Measurements from ENCODE around the gene IL9.

Gene IL9

DNA sequence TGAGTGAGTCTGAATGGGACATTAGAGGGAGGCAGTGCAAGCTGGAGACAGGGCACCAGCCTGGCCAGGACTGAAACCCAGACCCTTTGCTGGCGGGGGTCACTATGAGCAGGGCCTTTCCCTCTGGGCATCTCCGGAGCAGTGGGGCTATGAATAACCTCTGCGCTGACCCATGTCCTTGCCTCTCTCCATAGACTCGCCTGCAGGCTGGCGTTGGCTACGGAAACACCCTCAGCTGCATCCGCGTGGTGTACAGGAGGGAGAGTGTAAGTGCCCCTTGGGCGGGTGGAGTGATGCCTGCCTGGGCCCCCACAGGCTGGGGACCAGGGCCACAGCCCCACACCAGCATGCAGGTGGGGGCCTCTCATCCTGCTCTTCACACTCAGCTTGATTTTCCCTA lies 45.4 kb downstream of the IL9 start:
- Mint-ChIP-seq H3K9me3 (no peaks in the 10 kb centered on the region), H3K4me3 (no peak overlapping the region), H3K4me1 (ENCODE audit: low read depth) (no peaks in the 10 kb centered on the region), H3K27ac (no peak overlapping the region), H3K27me3 (no peaks in the 10 kb centered on the region), H3K36me3 (ENCODE audit: low read depth) (no peaks in the 10 kb centered on the region)
- DNase-seq, result no peak

DNA sequence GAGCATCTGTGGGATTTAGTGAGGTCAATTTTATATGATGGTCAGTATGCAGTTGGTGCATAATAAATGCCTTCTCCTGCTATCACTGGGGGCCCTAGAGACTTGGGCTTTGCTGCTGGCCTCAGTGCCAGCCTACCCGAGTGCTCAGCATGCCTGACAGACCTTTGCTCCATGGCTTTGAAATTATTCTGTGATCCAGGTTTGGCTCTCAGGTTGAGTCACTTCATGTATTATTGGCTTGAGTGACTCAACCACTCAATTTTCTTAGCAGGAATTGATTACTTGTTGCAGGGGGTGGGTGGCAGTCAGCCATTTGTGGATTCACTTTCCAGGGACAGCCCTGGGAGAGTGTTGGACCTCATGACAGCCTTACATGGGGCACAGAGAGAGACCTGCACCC lies 47.7 kb downstream of the IL9 start:
- DNase-seq, result no peak
- H3K4me3 Mint-ChIP-seq, result no peak overlapping the region
- H3K27ac Mint-ChIP-seq, result no peak overlapping the region
- no peaks in the 10 kb centered on the region for H3K36me3 Mint-ChIP-seq (ENCODE audit: low read depth)
- H3K27me3 Mint-ChIP-seq, result peaks cover 7% of the 10 kb centered on the region
- H3K9me3 Mint-ChIP-seq, result no peaks in the 10 kb centered on the region
- no peaks in the 10 kb centered on the region for H3K4me1 Mint-ChIP-seq (ENCODE audit: low read depth)

DNA sequence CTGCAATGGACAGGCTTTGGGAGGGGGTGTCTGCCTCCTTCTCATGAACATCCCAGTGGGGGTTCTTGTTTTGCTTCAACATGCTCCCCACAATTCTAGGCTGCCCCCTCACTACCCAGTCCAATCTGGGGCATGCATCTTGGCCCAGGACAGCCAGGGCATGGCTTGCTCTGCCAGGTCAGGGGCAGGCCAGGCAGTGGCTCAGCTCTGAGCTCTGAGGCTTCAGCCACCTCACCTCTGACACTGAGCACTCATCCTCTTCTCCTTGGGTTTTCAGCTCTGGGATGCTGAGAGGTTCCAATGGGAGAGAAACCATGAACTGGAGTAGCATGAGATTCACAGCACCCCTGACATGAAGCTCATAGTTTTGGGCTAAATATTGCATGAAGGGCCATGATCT lies 49.3 kb downstream of the IL9 start:
- Mint-ChIP-seq H3K4me1 (ENCODE audit: low read depth) (no peaks in the 10 kb centered on the region), H3K4me3 (no peak overlapping the region), H3K9me3 (no peaks in the 10 kb centered on the region), H3K27me3 (peaks cover 12% of the 10 kb centered on the region), H3K36me3 (ENCODE audit: low read depth) (no peaks in the 10 kb centered on the region), H3K27ac (no peak overlapping the region)
- DNase-seq, result no peak

DNA sequence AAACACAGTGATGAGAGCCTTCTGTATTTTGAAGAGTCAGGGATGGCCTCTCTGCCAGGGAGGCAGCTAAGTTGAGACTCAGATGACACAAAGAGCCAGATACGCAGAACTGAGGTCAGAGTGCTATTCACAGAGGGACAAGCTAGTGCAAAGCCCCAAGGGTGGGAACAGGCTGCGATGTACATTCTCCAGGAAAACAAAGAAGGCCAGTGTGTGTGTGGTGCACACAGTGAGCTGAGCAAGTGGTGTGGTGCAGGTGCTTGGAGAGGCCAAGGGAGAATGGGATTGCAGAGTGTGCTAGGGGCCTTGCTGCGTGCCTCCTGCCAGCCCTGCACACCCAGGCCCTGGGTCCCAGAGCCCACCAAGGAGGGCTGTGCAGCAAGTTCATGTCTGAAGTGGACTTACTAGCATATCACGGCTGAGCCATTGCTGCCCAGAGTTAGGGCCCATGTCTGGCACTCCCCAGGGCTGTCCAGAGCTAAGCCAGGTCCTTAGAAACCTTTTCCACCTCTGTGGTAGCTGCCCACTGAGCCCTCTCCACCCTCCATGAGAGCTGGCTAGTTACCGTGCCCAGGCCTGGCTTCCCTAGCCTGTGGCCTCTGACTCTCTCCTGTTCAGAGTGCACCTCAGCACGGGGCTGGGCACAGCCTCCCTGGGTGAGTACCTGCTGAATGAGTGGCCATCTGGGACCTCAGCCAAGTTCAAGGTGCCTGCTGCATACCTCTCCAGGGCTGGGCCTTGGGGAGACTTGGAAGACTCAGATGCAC lies 51.9 kb downstream of the IL9 start:
- no peak overlapping the region for H3K4me3 Mint-ChIP-seq
- H3K4me1 Mint-ChIP-seq (ENCODE audit: low read depth), result no peaks in the 10 kb centered on the region
- peaks cover 25% of the 10 kb centered on the region for H3K27me3 Mint-ChIP-seq
- no peaks in the 10 kb centered on the region for H3K36me3 Mint-ChIP-seq (ENCODE audit: low read depth)
- no peak for DNase-seq
- no peak overlapping the region for H3K27ac Mint-ChIP-seq
- H3K9me3 Mint-ChIP-seq, result peaks cover 6% of the 10 kb centered on the region

DNA sequence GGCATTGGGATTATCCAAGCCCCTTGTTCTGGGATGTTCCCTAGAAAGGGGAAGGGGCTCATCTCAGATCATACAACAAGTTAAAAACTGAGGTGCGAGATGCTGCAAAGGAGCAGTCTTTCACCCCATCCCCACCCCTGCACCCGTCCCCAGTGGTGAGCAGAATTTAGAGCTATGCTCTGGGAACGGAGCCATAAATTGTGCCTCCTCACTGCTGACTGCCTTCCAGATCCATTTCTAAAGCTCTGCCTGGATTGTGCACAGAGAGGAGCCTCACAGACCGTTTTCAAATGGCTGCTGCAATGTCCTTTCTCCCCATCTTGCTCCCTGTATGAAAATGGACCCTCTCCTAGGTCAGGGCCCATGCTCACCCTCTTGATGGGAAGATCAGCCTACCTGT lies 52.9 kb downstream of the IL9 start:
- no peaks in the 10 kb centered on the region for H3K4me1 Mint-ChIP-seq (ENCODE audit: low read depth)
- peaks cover 28% of the 10 kb centered on the region for H3K27me3 Mint-ChIP-seq
- DNase-seq, result no peak
- H3K4me3 Mint-ChIP-seq, result no peak overlapping the region
- H3K9me3 Mint-ChIP-seq, result peaks cover 11% of the 10 kb centered on the region
- no peak overlapping the region for H3K27ac Mint-ChIP-seq
- no peaks in the 10 kb centered on the region for H3K36me3 Mint-ChIP-seq (ENCODE audit: low read depth)

Measured in activated T-cell treated with anti-CD3 and anti-CD28 coated beads, Interleukin-2, amount 50 U/mL, for 24 hours (primary cell).